Left lung (tissue), 10 donors: ENCODE results near the gene ZNF174. TPM values are rescaled to one million over a fixed set of nuclear protein-coding genes. Genes with fewer than 3 reads are reported as not detected.

Experiments
- ATAC-seq: fragments of 200-7000 bp; cut with Tn5 transposase; one replicate; pipeline ENCODE4 v1.9.1; 2020; ENCODE audit warnings: moderate library complexity
- DNase-seq, 4 donors: peaks; one replicate each; pipeline ENCODE4 v3.0.0-alpha.2; 2013 to 2020
- H3K27ac ChIP-seq, 2 donors: fragments of 200-600 bp; sonication (generic) in 1 of 2; one replicate each; pipeline versions ENCODE4 v1.5.0 to v1.8.0; 2020 to 2021
- H3K27me3 ChIP-seq, 2 donors: fragments of 200-600 bp; sonication (generic) in 1 of 2; one replicate each; pipeline versions ENCODE4 v1.5.0 to v1.8.0; 2020 to 2021
- H3K36me3 ChIP-seq, 2 donors: fragments of 200-600 bp; sonication (generic) in 1 of 2; one replicate each; pipeline versions ENCODE4 v1.5.0 to v1.8.0; 2020 to 2021
- H3K4me1 ChIP-seq, 2 donors: fragments of 200-600 bp; one replicate each; pipeline ENCODE4 v1.8.0; 2021
- H3K4me3 ChIP-seq, 2 donors: fragments of 200-600 bp; sonication (generic) in 1 of 2; one replicate each; pipeline versions ENCODE4 v1.5.0 to v1.8.0; 2020 to 2021; ENCODE audit warnings: mild to moderate bottlenecking in 1 of 2
- H3K9me3 ChIP-seq, 2 donors: fragments of 200-600 bp; sonication (generic) in 1 of 2; one replicate each; pipeline versions ENCODE4 v1.5.0 to v1.8.0; 2020 to 2021
- CTCF ChIP-seq, 2 donors: fragments of 200-600 bp; sonication (generic) in 1 of 2; IDR thresholded peaks; one replicate each; pipeline versions ENCODE4 v1.5.0 to v1.8.0; 2021; ENCODE audit warnings: antibody characterized with exemption in 2 of 2
- intact Hi-C, 2 donors: fragments of 100-400 bp; cut with DNase I; formaldehyde crosslinking; loops; one replicate each; pipeline versions ENCODE4 v1.11.2 to v1.14.2; 2022
- polyA plus RNA-seq, 6 donors: library from polyadenylated mRNA; unstranded; fragments of 120-200 nt; gene quantifications; one replicate each; pipeline ENCODE4 v1.2.1, GENCODE V29; 2013; ENCODE audit not compliant: insufficient read length in 6 of 6
- total RNA-seq, 2 donors: library from RNA; stranded (reverse); fragmentation: NEBNext Ultra II Directional; extraction: Animal tissue kit (Norgen Biotek cat#: 25700); gene quantifications; one replicate each; pipeline ENCODE4 v1.2.1, GENCODE V29; 2021
- donor health status: DM: no; HTN: yes; CAD: no.
- donor health status: DM: no; HTN: no; CAD: no.

ZNF174 gene
- total and polyA plus RNA-seq, 8 donors: 8.1 to 15.1 (median 13.1) TPM

DNA sequence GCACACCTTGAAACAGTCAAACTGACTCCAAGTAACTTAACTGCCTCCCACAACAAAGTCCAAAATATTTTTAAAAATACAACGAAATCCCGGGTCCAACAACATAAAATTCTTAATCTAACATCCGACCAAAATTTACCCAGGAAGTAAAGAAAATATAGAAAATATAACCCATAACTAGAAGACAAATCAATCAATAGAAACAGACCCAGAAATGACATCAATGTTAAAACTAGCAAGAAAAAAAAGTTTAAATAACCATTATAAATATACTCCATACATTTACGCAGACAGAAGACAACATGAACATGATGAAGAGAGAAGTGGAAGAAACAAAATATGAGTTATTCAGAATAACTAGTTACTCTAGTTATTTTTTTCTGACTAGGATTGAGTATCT is 38.6 kb downstream of the ZNF174 start:
- no peak overlapping the region for H3K27ac ChIP-seq
- TF ChIP-seq CTCF (IDR thresholded peaks at IDR 0.05): no peak
- DNase-seq (no peak), ATAC-seq (no peak)
- H3K36me3 ChIP-seq: peaks cover 0 to 34% of the 10 kb centered on the region in 2 donors
- H3K4me1 ChIP-seq: peaks cover 0 to 16% of the 10 kb centered on the region in 2 donors
- peaks cover 0 to 17% of the 10 kb centered on the region in 2 donors for H3K9me3 ChIP-seq
- intact Hi-C loops: no loop called here
- H3K27me3 ChIP-seq: peaks cover 6 to 12% of the 10 kb centered on the region in 2 donors
- H3K4me3 ChIP-seq: no peak overlapping the region

GRCh38 chr16:3443108-3444031 is 42.4 kb downstream of the ZNF174 start, which contains the start of the genes NAA60 and ZNF597:
TSS of gene NAA60 (plus strand) at chr16:3443680. CDS start at chr16:3476228, 32,548 bp downstream.
TSS of gene ZNF597 (minus strand) at chr16:3443504. CDS start at chr16:3443153, 351 bp downstream.
- Histone ChIP-seq H3K4me3 (peak within 1 kb of the TSS; percentile 46 to 67), H3K9me3 (peaks cover 0 to 17% of the 10 kb centered on the region in 2 donors), H3K27me3 (no peaks in the 10 kb centered on the region), H3K36me3 (peaks cover 0 to 25% of the 10 kb centered on the region in 2 donors), H3K4me1 (peaks cover 0 to 22% of the 10 kb centered on the region in 2 donors), H3K27ac (peak within 1 kb of the TSS; percentile 65 to 77)
- ATAC-seq (peak; percentile 98), DNase-seq (peak; percentile 74 to 91 (median 88))
- TF ChIP-seq CTCF (IDR thresholded peaks at IDR 0.05): no peak
- intact Hi-C loops: no loop called here

- Histone ChIP-seq H3K36me3 (peaks cover 0 to 23% of the 10 kb centered on the region in 2 donors), H3K27me3 (no peaks in the 10 kb centered on the region), H3K4me1 (peaks cover 0 to 22% of the 10 kb centered on the region in 2 donors), H3K4me3 (peak overlapping the region; percentile 46 to 67), H3K27ac (peak overlapping the region; percentile 59 to 77), H3K9me3 (peaks cover 0 to 17% of the 10 kb centered on the region in 2 donors)
- intact Hi-C loops: no loop called here
- ATAC-seq: peak; percentile 77
- DNase-seq: peak in 1 of 4 donors; percentile 34
- no peak for TF ChIP-seq CTCF (IDR thresholded peaks at IDR 0.05)
Observed at GRCh38 chr16:3444032-3444388, 43.0 kb downstream of the ZNF174 start.

DNA sequence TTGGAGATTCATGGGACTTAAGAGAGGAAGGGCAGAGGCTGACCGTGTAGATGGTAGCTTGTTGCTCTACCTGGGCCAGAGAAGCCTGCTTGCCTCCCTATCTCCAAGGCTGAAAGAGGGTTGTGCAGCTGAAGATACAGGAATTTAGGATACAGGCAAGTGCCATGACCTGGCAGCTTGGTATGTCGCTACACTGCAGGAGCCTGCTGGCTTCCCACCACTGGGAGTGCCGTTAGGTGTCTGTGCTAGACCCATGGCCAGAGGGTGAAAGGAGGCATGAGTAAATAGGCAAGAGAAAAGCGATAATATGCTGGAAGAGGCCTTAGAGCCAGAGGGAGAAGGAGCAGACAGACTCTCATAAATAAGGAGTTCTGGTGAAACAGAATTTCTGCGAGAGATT is 53.1 kb downstream of the ZNF174 start:
- peaks cover 0 to 3% of the 10 kb centered on the region in 2 donors for H3K36me3 ChIP-seq
- no peak overlapping the region for H3K27ac ChIP-seq
- peaks cover 9 to 42% of the 10 kb centered on the region in 2 donors for H3K4me1 ChIP-seq
- no peak for TF ChIP-seq CTCF (IDR thresholded peaks at IDR 0.05)
- ATAC-seq: no peak
- H3K27me3 ChIP-seq: no peaks in the 10 kb centered on the region
- intact Hi-C loops: no loop called here
- no peaks in the 10 kb centered on the region for H3K9me3 ChIP-seq
- H3K4me3 ChIP-seq: no peak overlapping the region
- no peak for DNase-seq

DNA sequence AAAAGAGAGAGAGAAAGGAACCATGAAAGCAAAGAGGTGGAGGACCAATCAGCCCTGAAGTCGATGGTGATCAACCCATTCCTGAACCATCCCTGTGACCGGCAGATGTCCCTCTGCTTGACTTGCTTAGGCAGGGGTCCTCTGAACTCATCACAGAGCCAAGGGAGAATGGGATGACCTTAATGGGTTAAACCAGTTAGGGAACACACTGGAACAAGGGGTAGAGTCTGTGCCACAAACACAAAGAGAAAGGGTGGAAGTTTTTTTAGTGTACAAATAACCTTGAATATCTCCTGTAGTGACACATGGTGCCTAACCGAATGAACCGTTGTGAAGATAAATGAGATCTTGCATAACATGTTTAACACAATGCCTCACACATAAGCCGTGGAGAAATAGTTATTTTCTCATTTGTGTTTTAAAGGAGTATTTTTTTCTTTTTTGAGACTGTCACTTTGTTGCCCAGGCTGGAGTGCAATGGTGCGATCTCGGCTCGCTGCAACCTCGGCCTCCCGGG is 53.7 kb downstream of the ZNF174 start:
- Histone ChIP-seq H3K9me3 (no peaks in the 10 kb centered on the region), H3K4me3 (no peak overlapping the region), H3K36me3 (peaks cover 0 to 3% of the 10 kb centered on the region in 2 donors), H3K27ac (no peak overlapping the region), H3K4me1 (peaks cover 13 to 48% of the 10 kb centered on the region in 2 donors), H3K27me3 (no peaks in the 10 kb centered on the region)
- no peak for TF ChIP-seq CTCF (IDR thresholded peaks at IDR 0.05)
- no peak for ATAC-seq
- intact Hi-C loops: no loop called here
- DNase-seq: no peak
